DLD1 (cell line): ENCODE measurements around the gene PSEN1.

Experiments
- in situ Hi-C: cut with HindIII; loops from 2 replicates; pipeline ENCODE4 v1.10.0; 2017; ENCODE audit warnings: low sequenced_read_pairs

Gene PSEN1

GRCh38 chr14:73265721-73266046, 129.4 kb downstream of the PSEN1 start:
- in situ Hi-C loops, result no loop called here

- in situ Hi-C loops, result no loop called here
Measured at GRCh38 chr14:73266317-73266716, 130.0 kb downstream of the PSEN1 start.

- in situ Hi-C loops, result no loop called here
Measured at GRCh38 chr14:73267474-73267873, 131.2 kb downstream of the PSEN1 start.

- in situ Hi-C loops, result no loop called here
Measured at GRCh38 chr14:73269729-73270531, 133.6 kb downstream of the PSEN1 start.

GRCh38 chr14:73272393-73272792, 136.1 kb downstream of the PSEN1 start:
- in situ Hi-C loops, result no loop called here
